HEK293T (cell line): ENCODE results near the gene PCDHA1.

Experiments used
- ARNT ChIP-seq: fragments of 450-650 bp; IDR thresholded peaks from 2 replicates; pipeline ENCODE4 v1.6.1; 2017; ENCODE audit warnings: mild to moderate bottlenecking
- ELF4 ChIP-seq: fragments of 450-650 bp; IDR thresholded peaks from 2 replicates; pipeline ENCODE4 v1.6.1; 2017; ENCODE audit warnings: antibody characterized with exemption
- FOXA1 ChIP-seq: fragments of 450-650 bp; IDR thresholded peaks from 2 replicates; pipeline ENCODE4 v1.6.1; 2016; ENCODE audit warnings: mild to moderate bottlenecking
- FOXK2 ChIP-seq: fragments of 450-650 bp; IDR thresholded peaks from 2 replicates; pipeline ENCODE4 v1.6.1; 2016; ENCODE audit warnings: mild to moderate bottlenecking
- FOXM1 ChIP-seq: fragments of 450-650 bp; IDR thresholded peaks from 2 replicates; pipeline ENCODE4 v1.6.1; 2017; ENCODE audit warnings: mild to moderate bottlenecking, borderline replicate concordance
- LEF1 ChIP-seq: fragments of 450-650 bp; IDR thresholded peaks from 2 replicates; pipeline ENCODE4 v1.6.1; 2017; ENCODE audit warnings: mild to moderate bottlenecking, borderline replicate concordance
- SP1 ChIP-seq: fragments of 450-650 bp; IDR thresholded peaks from 2 replicates; pipeline ENCODE4 v1.6.1; 2017
- SUZ12 ChIP-seq: fragments of 450-650 bp; IDR thresholded peaks from 2 replicates; pipeline ENCODE4 v1.6.1; 2016; ENCODE audit warnings: mild to moderate bottlenecking
- TARDBP ChIP-seq: fragments of 450-650 bp; IDR thresholded peaks from 2 replicates; pipeline ENCODE4 v1.6.1; 2016
- ZNF384 ChIP-seq: fragments of 450-650 bp; IDR thresholded peaks from 2 replicates; pipeline ENCODE4 v1.6.1; 2016

GRCh38 chr5:140767444-140767843 is 18.5 kb upstream of the PCDHA1 start:
- TF ChIP-seq ARNT (no peak), SP1 (no peak), ELF4 (no peak), LEF1 (no peak), FOXA1 (no peak), TARDBP (no peak), SUZ12 (no peak), FOXM1 (no peak), ZNF384 (no peak), FOXK2 (no peak)
